Hindlimb muscle (tissue), 1 donor: ENCODE data around the gene CHN1. TPM values are rescaled to one million over a fixed set of nuclear protein-coding genes. Genes with fewer than 3 reads are reported as not detected.

Experiments
- DNase-seq: peaks from one replicate; pipeline ENCODE4 v3.0.0-alpha.2; 2013
- polyA plus RNA-seq: library from polyadenylated mRNA; unstranded; fragments of 120-200 nt; gene quantifications from one replicate; pipeline ENCODE4 v1.2.1, GENCODE V29; 2013; ENCODE audit not compliant: insufficient read length

CHN1 gene
- polyA plus RNA-seq, 1 donor: 13.2 TPM

GRCh38 chr2:174820361-174820760, 184.8 kb downstream of the CHN1 start:
- DNase-seq: no peak

GRCh38 chr2:174815526-174815925, 189.7 kb downstream of the CHN1 start:
- DNase-seq: no peak

GRCh38 chr2:174812037-174812436, 193.1 kb downstream of the CHN1 start:
- no peak for DNase-seq

GRCh38 chr2:174807931-174808330, 197.2 kb downstream of the CHN1 start:
- no peak for DNase-seq

- DNase-seq: no peak
These were observed 199.4 kb downstream of the CHN1 start for GRCh38 chr2:174805803-174806202.

- DNase-seq: no peak
These were observed 202.7 kb downstream of the CHN1 start for GRCh38 chr2:174802459-174802858.

- no peak for DNase-seq
These were observed 204.6 kb downstream of the CHN1 start for GRCh38 chr2:174800436-174801205.

- DNase-seq: no peak
These were observed 206.4 kb downstream of the CHN1 start for GRCh38 chr2:174798801-174799200.

GRCh38 chr2:174797781-174798276, 207.4 kb downstream of the CHN1 start:
- no peak for DNase-seq

GRCh38 chr2:174796319-174796771, 208.8 kb downstream of the CHN1 start:
- no peak for DNase-seq

- no peak for DNase-seq
These were observed 210.3 kb downstream of the CHN1 start for GRCh38 chr2:174794851-174795374.

GRCh38 chr2:174792309-174793025, 212.7 kb downstream of the CHN1 start:
- no peak for DNase-seq

- DNase-seq: no peak
These were observed 213.4 kb downstream of the CHN1 start for GRCh38 chr2:174791746-174792280.

GRCh38 chr2:174791020-174791419, 214.2 kb downstream of the CHN1 start:
- DNase-seq: no peak

- no peak for DNase-seq
These were observed 216.2 kb downstream of the CHN1 start for GRCh38 chr2:174789001-174789400.

GRCh38 chr2:174788291-174788929, 216.8 kb downstream of the CHN1 start:
- DNase-seq: no peak

GRCh38 chr2:174787487-174788205, 217.5 kb downstream of the CHN1 start:
- peak; percentile 78 for DNase-seq

GRCh38 chr2:174786066-174786725, 219.0 kb downstream of the CHN1 start:
- no peak for DNase-seq

- no peak for DNase-seq
These were observed 219.7 kb downstream of the CHN1 start for GRCh38 chr2:174785481-174785880.

GRCh38 chr2:174784909-174785308, 220.3 kb downstream of the CHN1 start:
- DNase-seq: no peak

GRCh38 chr2:174784316-174784715, 220.9 kb downstream of the CHN1 start:
- DNase-seq: no peak
